Neural cell (in vitro differentiated cells): ENCODE measurements around the gene PSMC3. TPM values are rescaled to one million over a fixed set of nuclear protein-coding genes. Genes with fewer than 3 reads are reported as not detected.

Experiments used
- H2AFZ ChIP-seq: fragments of 200-600, 300-800 bp; sonication (generic), shearing (Covaris generic); 2 replicates; pipeline ENCODE4 v1.6.0; 2014; ENCODE audit warnings: low read depth, mild to moderate bottlenecking, antibody characterized with exemption, low read length, moderate library complexity
- H3F3A ChIP-seq: fragments of 200-600 bp; shearing (Covaris generic); 2 replicates; pipeline ENCODE4 v1.6.1; 2016; ENCODE audit warnings: mild to moderate bottlenecking, moderate library complexity, mixed read lengths, antibody characterized with exemption, low read length; ENCODE audit not compliant: insufficient read depth, poor library complexity, severe bottlenecking
- H3K27ac ChIP-seq: fragments of 200-600, 300-800 bp; sonication (generic), shearing (Covaris generic); 2 replicates; pipeline ENCODE4 v1.5.1; 2014; ENCODE audit warnings: mild to moderate bottlenecking, low read length, moderate library complexity
- H3K27me3 ChIP-seq: fragments of 300-800, 200-600 bp; sonication (generic), shearing (Covaris generic); 2 replicates; pipeline ENCODE4 v1.6.0; 2014; ENCODE audit warnings: mild to moderate bottlenecking, low read depth, low read length, moderate library complexity; ENCODE audit not compliant: insufficient read depth
- H3K36me3 ChIP-seq: fragments of 300-800, 200-600 bp; sonication (generic), shearing (Covaris generic); 2 replicates; pipeline ENCODE4 v1.5.1; 2014; ENCODE audit warnings: mild to moderate bottlenecking, antibody characterized with exemption, low read length, moderate library complexity; ENCODE audit not compliant: insufficient read depth
- H3K4me2 ChIP-seq: fragments of 300-800, 200-600 bp; sonication (generic), shearing (Covaris generic); 2 replicates; pipeline ENCODE4 v1.6.0; 2014; ENCODE audit warnings: mild to moderate bottlenecking, low read length
- H3K4me3 ChIP-seq: fragments of 300-800, 200-600 bp; sonication (generic), shearing (Covaris generic); 2 replicates; pipeline ENCODE4 v1.5.1; 2014; ENCODE audit warnings: mild to moderate bottlenecking, low read length, moderate library complexity
- H3K79me2 ChIP-seq: fragments of 200-600 bp; shearing (Covaris generic); replicated peaks from 2 replicates; pipeline ENCODE4 v1.6.0; 2014; ENCODE audit warnings: mild to moderate bottlenecking, low read length, moderate library complexity; ENCODE audit not compliant: insufficient read depth
- H3K9ac ChIP-seq: fragments of 300-800, 200-600 bp; sonication (generic), shearing (Covaris generic); 2 replicates; pipeline ENCODE4 v1.6.1; 2016; ENCODE audit warnings: mild to moderate bottlenecking, low read length, mixed read lengths
- H3K9me2 ChIP-seq: fragments of 200-600 bp; shearing (Covaris generic); 2 replicates; pipeline ENCODE4 v1.6.1; 2016; ENCODE audit warnings: mild to moderate bottlenecking, low read length, mixed read lengths; ENCODE audit not compliant: insufficient read depth
- H3K9me3 ChIP-seq: fragments of 200-600, 300-800 bp; sonication (generic), shearing (Covaris generic); 2 replicates; pipeline ENCODE4 v1.6.1; 2016; ENCODE audit warnings: mild to moderate bottlenecking, mixed run types, low read length, moderate library complexity, mixed read lengths
- H4K20me1 ChIP-seq: fragments of 200-600 bp; shearing (Covaris generic); 2 replicates; pipeline ENCODE4 v1.6.1; 2016; ENCODE audit warnings: mild to moderate bottlenecking, mixed run types; ENCODE audit not compliant: insufficient read depth
- CTCF ChIP-seq: fragments of 450-650 bp; IDR thresholded peaks from 2 replicates; pipeline ENCODE4 v1.5.1; 2014; ENCODE audit warnings: antibody characterized with exemption, mild to moderate bottlenecking, moderate library complexity; ENCODE audit not compliant: poor library complexity, severe bottlenecking
- EP300 ChIP-seq: fragments of 450-650 bp; conservative IDR thresholded peaks from 2 replicates; pipeline ENCODE4 v1.6.1; 2014; ENCODE audit warnings: antibody characterized with exemption, mild to moderate bottlenecking, moderate library complexity; ENCODE audit not compliant: poor library complexity, severe bottlenecking
- EZH2 ChIP-seq: fragments of 200-600, 300-800 bp; shearing (Covaris generic), sonication (generic); IDR thresholded peaks from 2 replicates; pipeline ENCODE4 v1.6.1; 2014; ENCODE audit warnings: antibody characterized with exemption, low read length, borderline replicate concordance, mild to moderate bottlenecking; ENCODE audit not compliant: insufficient read depth, poor library complexity, severe bottlenecking
- MXI1 ChIP-seq: fragments of 450-650 bp; conservative IDR thresholded peaks from 2 replicates; pipeline ENCODE4 v1.6.1; 2014; ENCODE audit warnings: antibody characterized with exemption, mild to moderate bottlenecking; ENCODE audit not compliant: poor library complexity, severe bottlenecking
- POLR2AphosphoS5 ChIP-seq: IDR thresholded peaks from 2 replicates; pipeline ENCODE4 v1.6.1; 2012
- RAD21 ChIP-seq: fragments of 450-650 bp; conservative IDR thresholded peaks from 2 replicates; pipeline ENCODE4 v1.6.1; 2014; ENCODE audit warnings: antibody characterized with exemption, mild to moderate bottlenecking, moderate library complexity
- REST ChIP-seq: IDR thresholded peaks from 2 replicates; pipeline ENCODE4 v1.6.1; 2012; ENCODE audit warnings: borderline replicate concordance
- SMC3 ChIP-seq: fragments of 450-650 bp; conservative IDR thresholded peaks from 2 replicates; pipeline ENCODE4 v1.6.1; 2014; ENCODE audit warnings: antibody characterized with exemption, mild to moderate bottlenecking, moderate library complexity; ENCODE audit not compliant: poor library complexity
- TAF1 ChIP-seq: IDR thresholded peaks from 2 replicates; pipeline ENCODE4 v1.6.1; 2012; ENCODE audit warnings: low read depth
- polyA plus RNA-seq: library from polyadenylated mRNA; depleted of rRNA; stranded (reverse); fragments of >200 nt; gene quantifications from 2 replicates; pipeline ENCODE4 v1.2.3, GENCODE V29; 2014

Gene PSMC3
- polyA plus RNA-seq, 1 donor from 2014 or later = 157 TPM

- no peaks in the 10 kb centered on the region for H3K9me2 ChIP-seq
- H3K27ac ChIP-seq = no peak overlapping the region
- no peak overlapping the region for H2AFZ ChIP-seq
- H3K4me3 ChIP-seq = no peak overlapping the region
- TF ChIP-seq REST (no peak), SMC3 (no peak), MXI1 (no peak), TAF1 (no peak), RAD21 (no peak)
- no peaks in the 10 kb centered on the region for H4K20me1 ChIP-seq
- H3K36me3 ChIP-seq = no peaks in the 10 kb centered on the region
- no peaks in the 10 kb centered on the region for H3K27me3 ChIP-seq
- no peaks in the 10 kb centered on the region for H3K9me3 ChIP-seq
- no peak overlapping the region for H3K4me2 ChIP-seq
- no peaks in the 10 kb centered on the region for H3K79me2 ChIP-seq
- no peaks in the 10 kb centered on the region for H3F3A ChIP-seq
- H3K9ac ChIP-seq = no peak overlapping the region
Observed at GRCh38 chr11:47378836-47379170, 47.4 kb downstream of the PSMC3 start.

GRCh38 chr11:47378010-47378835 is 48.0 kb downstream of the PSMC3 start, which contains the start of gene SPI1:
Gene SPI1, minus strand, starts transcription at chr11:47378547. Its CDS starts 194 bp downstream, at chr11:47378353.
- Histone ChIP-seq H2AFZ (no peak within 1 kb of the TSS), H3K4me3 (no peak within 1 kb of the TSS), H3K9me2 (no peaks in the 10 kb centered on the region)

More at GRCh38 chr11:47378010-47378835, 48.0 kb downstream of the PSMC3 start, which contains the start of gene SPI1:
- H3K79me2 ChIP-seq = no peaks in the 10 kb centered on the region
- no peaks in the 10 kb centered on the region for H3F3A ChIP-seq
- no peak for TF ChIP-seq REST
- no peak for TF ChIP-seq TAF1
- TF ChIP-seq RAD21 = no peak
- TF ChIP-seq EZH2 = no peak
- no peak for TF ChIP-seq SMC3
- no peak for TF ChIP-seq CTCF
- TF ChIP-seq POLR2AphosphoS5 = no peak
- TF ChIP-seq EP300 = no peak
- TF ChIP-seq MXI1 = no peak
- no peaks in the 10 kb centered on the region for H3K27me3 ChIP-seq
- H4K20me1 ChIP-seq = no peaks in the 10 kb centered on the region
- H3K9ac ChIP-seq = no peak within 1 kb of the TSS
- no peak within 1 kb of the TSS for H3K27ac ChIP-seq
- H3K9me3 ChIP-seq = no peaks in the 10 kb centered on the region
- H3K4me2 ChIP-seq = no peak within 1 kb of the TSS
- no peaks in the 10 kb centered on the region for H3K36me3 ChIP-seq
